ENCODE data around the gene C4BPA. TPM values are rescaled to one million over a fixed set of nuclear protein-coding genes. Genes with fewer than 3 reads are reported as not detected.

Gene C4BPA
- total and polyA plus RNA-seq, 2 of the 8 experiments (the other 6 are each of a cell fraction or from before 2014, with no cell fraction given): not detected

GRCh38 chr1:207102659-207103058 is 1.4 kb upstream of the C4BPA start:
- Histone ChIP-seq H3K23ac (ENCODE audit: insufficient read length) (no peak overlapping the region), H3K9me3 (ENCODE audit: insufficient read depth in 2 of 2, low read depth in 1 of 2, low read length in 1 of 2) (peaks cover 14 to 19% of the 10 kb centered on the region in 2 experiments; a peak in 3 of 4 replicates), H2BK120ac (replicated peaks; ENCODE audit: low read depth, low read length) (no peak overlapping the region), H3K56ac (replicated peaks; ENCODE audit: insufficient read length, low read depth, low read length) (no peak overlapping the region), H2BK5ac (ENCODE audit: low read depth, low read length) (no peak overlapping the region), H4K91ac (replicated peaks; ENCODE audit: insufficient read length, low read length) (no peak overlapping the region), H4K8ac (ENCODE audit: extremely low read depth, insufficient read depth, low read length) (no peak overlapping the region), H2AFZ (ENCODE audit: low read length) (no peak overlapping the region), H3K23me2 (ENCODE audit: low read depth, low read length) (no peaks in the 10 kb centered on the region), H4K20me1 (replicated peaks in 1 of 2; ENCODE audit: control insufficient read depth in 1 of 2, insufficient read depth in 2 of 2, low read length in 2 of 2) (no peaks in the 10 kb centered on the region), H3K36me3 (ENCODE audit: control insufficient read depth in 2 of 4, insufficient read depth in 4 of 4, low read length in 3 of 4) (peaks cover 0 to 5% (median 0%) of the 10 kb centered on the region in 4 experiments; a peak in 1 of 8 replicates), H2AK5ac (ENCODE audit: low read depth, low read length) (no peak overlapping the region), H4K5ac (ENCODE audit: insufficient read length, low read depth, low read length) (no peak overlapping the region), H2BK20ac (ENCODE audit: low read length) (no peak overlapping the region), H3K4me2 (ENCODE audit: insufficient read depth in 1 of 2, low read depth in 2 of 2, low read length in 2 of 2) (no peak overlapping the region), H3K9ac (replicated peaks in 1 of 4; ENCODE audit: extremely low read depth in 1 of 4, low read depth in 3 of 4, low read length in 3 of 4) (no peak overlapping the region), H3K14ac (ENCODE audit: insufficient read length) (no peak overlapping the region), H3K4ac (replicated peaks; ENCODE audit: insufficient read length, low read depth, low read length) (no peak overlapping the region), H3K18ac (ENCODE audit: extremely low read depth, low read length) (no peak overlapping the region), H3K27ac (ENCODE audit: low read depth, low read length) (no peak overlapping the region), H2BK12ac (ENCODE audit: low read depth, low read length) (no peak overlapping the region), H3K4me1 (replicated peaks in 1 of 4; ENCODE audit: control insufficient read depth in 3 of 4, insufficient read depth in 4 of 4, low read length in 3 of 4) (peaks cover 0 to 1% (median 0%) of the 10 kb centered on the region in 4 experiments; a peak in 1 of 7 replicates), H3K4me3 (ENCODE audit: extremely low read depth in 1 of 4, insufficient read depth in 2 of 4, low read depth in 3 of 4, low read length in 4 of 4) (no peak overlapping the region), H2BK15ac (ENCODE audit: low read length) (no peak overlapping the region), H3K79me2 (ENCODE audit: control insufficient read depth in 1 of 2, insufficient read depth in 2 of 2, low read length in 2 of 2) (no peaks in the 10 kb centered on the region), H3K79me1 (ENCODE audit: low read depth, low read length) (no peaks in the 10 kb centered on the region), H3K27me3 (replicated peaks in 1 of 4; ENCODE audit: control insufficient read depth in 3 of 4, extremely low read depth in 1 of 4, insufficient read depth in 3 of 4, low read length in 3 of 4) (peaks cover 0 to 2% (median 0%) of the 10 kb centered on the region in 4 experiments; a peak in 1 of 7 replicates)
- ChIA-PET POLR2A (ENCODE audit: partially characterized antibody) (no interaction called here), CTCF (ENCODE audit: partially characterized antibody) (no interaction called here)
- no peak for FAIRE-seq
- TF ChIP-seq CBX8 (IDR thresholded peaks at IDR 0.05; ENCODE audit: borderline replicate concordance, low read depth, low read length): no peak
- no peak for DNase-seq (ENCODE audit: low read depth in 1 of 2, low spot score in 2 of 2)
- WGBS, 2 experiments (ENCODE audit: extremely low coverage in 1 of 2, insufficient coverage in 1 of 2, insufficient read length in 1 of 2, insufficient replicate concordance in 2 of 2, low coverage in 1 of 2, low lambda C conversion rate in 2 of 2, missing lambda C conversion rate in 1 of 2): 100% methylated on average over 1 of the region's 1 CpG; no CpG with 5 or more reads in 1 of the 2 experiments
